GM12872 (cell line): Measurements from ENCODE around the gene IL17RB.

Experiments
- CTCF ChIP-seq: IDR thresholded peaks from 3 replicates; pipeline ENCODE4 v1.5.1; 2011; ENCODE audit warnings: low read depth, mild to moderate bottlenecking, low read length, moderate library complexity; ENCODE audit not compliant: insufficient read depth

Gene IL17RB

GRCh38 chr3:53880396-53881345 lies 34.3 kb downstream of the IL17RB start:
- no peak for TF ChIP-seq CTCF

DNA sequence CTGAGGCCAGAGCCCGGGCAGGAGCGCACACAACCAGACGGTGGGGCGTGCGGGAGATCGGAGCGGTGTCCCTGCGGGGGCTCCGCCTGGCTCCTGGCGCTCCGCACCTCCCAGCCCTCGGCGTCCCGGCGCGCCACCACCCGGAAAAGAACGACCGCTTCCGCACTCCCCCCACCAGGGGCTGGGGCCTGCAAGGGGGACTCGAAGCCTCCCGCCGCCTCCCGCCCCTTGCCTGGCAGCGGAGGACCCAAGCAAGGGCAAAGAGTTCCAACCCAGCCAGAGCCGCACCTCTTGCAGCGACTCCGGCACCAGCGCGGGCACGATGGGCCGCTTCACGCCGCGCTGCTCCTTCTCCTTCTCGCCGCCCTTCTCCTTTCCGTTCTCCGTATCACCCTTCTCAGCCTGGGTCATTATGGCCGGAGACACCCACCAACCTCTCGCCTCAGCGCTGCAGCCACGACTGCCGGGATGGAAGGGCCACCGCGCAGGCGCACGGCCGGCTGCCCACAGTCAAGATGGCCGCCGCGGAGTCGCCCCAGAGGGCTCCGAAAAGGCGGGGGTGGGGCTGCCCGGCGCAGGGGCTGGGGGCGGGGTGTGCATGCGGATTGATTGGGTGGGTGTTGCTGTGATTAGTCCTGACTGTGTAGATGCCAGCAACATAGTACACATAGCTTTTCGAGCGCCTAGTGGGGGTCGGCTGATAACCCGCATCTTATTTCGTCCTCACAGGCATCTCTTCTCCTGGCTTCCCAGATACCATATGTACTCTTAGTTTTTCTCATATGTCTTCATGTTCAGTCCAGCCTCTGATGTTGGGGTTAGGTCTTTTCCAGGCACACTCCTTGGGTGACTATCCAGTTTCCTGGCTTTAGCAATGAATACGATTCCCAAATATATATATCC lies 35.6 kb downstream of the IL17RB start, which contains the start of gene ACTR8:
TSS of gene ACTR8 (minus strand) at position 462 of the 903 bp plus-strand sequence. CDS start at position 411, 51 bp downstream.
- no peak for TF ChIP-seq CTCF

- no peak for TF ChIP-seq CTCF
Measured at GRCh38 chr3:53883008-53883407, 36.6 kb downstream of the IL17RB start.

DNA sequence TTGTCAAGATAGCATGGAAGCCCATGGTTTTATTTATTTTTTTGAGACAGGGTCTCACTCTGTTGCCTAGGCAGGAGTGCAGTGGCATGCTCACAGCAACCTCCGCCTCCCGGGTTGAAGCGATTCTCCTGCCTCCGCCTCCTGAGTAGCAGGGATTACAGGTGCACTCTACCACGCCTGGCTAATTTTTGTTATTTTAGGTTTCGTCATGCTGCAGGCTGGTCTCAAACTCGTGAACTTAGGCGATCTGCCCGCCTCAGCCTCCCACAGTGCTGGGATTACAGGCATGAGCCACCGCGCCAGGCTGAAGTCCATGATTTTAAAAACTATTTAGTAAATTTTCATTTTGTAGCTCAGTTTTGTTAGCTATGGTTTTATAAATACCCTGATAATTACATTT lies 38.3 kb downstream of the IL17RB start:
- TF ChIP-seq CTCF: no peak

- no peak for TF ChIP-seq CTCF
Measured at GRCh38 chr3:53885239-53885638, 38.9 kb downstream of the IL17RB start.

DNA sequence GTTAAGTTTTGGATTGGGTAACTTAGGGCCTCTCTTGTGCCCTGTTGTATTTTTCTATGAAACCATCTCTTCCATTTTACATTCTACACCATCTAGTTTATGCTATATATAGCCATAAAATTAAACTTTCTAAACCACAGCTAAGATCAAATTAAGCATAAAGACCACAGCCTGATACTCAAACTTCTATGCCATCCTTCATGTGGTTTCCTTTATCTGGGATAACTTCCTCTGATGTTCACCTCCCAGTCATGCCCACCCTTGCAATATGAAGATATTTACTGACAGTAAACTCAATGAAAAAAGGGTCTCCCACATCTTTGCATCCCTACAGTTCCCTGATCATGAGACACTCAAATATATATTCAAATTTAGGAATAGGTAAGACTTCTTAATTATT lies 41.1 kb downstream of the IL17RB start:
- TF ChIP-seq CTCF: no peak

GRCh38 chr3:53888232-53888631 lies 41.9 kb downstream of the IL17RB start:
- TF ChIP-seq CTCF: no peak
